Ascending aorta (tissue), 2 donors: Measurements from ENCODE around the gene KCNJ9. TPM values are rescaled to one million over a fixed set of nuclear protein-coding genes. Genes with fewer than 3 reads are reported as not detected.

ENCODE experiments used
- DNase-seq, 2 donors: peaks; one replicate each; pipeline ENCODE4 v3.0.0-alpha.2; 2019; ENCODE audit warnings: low spot score in 2 of 2
- H3K27ac ChIP-seq, 2 donors: fragments of 200-600 bp; sonication (generic); one replicate each; pipeline ENCODE4 v1.5.1; 2016 to 2017; ENCODE audit warnings: mild to moderate bottlenecking in 1 of 2
- H3K27me3 ChIP-seq: fragments of 200-600 bp; sonication (generic); one replicate; pipeline ENCODE4 v1.5.1; 2017
- H3K36me3 ChIP-seq, 2 donors: fragments of 200-600 bp; sonication (generic); one replicate each; pipeline ENCODE4 v1.5.1; 2016
- H3K4me1 ChIP-seq, 2 donors: fragments of 200-600 bp; sonication (generic); one replicate each; pipeline ENCODE4 v1.5.1; 2016 to 2017; ENCODE audit warnings: mild to moderate bottlenecking in 1 of 2
- H3K4me3 ChIP-seq, 2 donors: fragments of 200-600 bp; sonication (generic); one replicate each; pipeline ENCODE4 v1.5.1; 2016 to 2017; ENCODE audit warnings: mild to moderate bottlenecking in 1 of 2
- H3K9me3 ChIP-seq, 2 donors: fragments of 200-600 bp; sonication (generic); one replicate each; pipeline ENCODE4 v1.5.1; 2016
- CTCF ChIP-seq, 3 experiments: fragments of 200-600 bp in 2 of 3; fragments of 450-650 bp in 1 of 3; sonication (generic) in 2 of 3; IDR thresholded peaks; one replicate each; pipeline ENCODE4 v1.5.1; 2016 to 2019; ENCODE audit warnings: antibody characterized with exemption in 3 of 3, mild to moderate bottlenecking in 1 of 3, moderate library complexity in 1 of 3
- intact Hi-C: fragments of 100-400 bp; cut with DNase I; formaldehyde crosslinking; loops from one replicate; pipeline ENCODE4 v1.15.1; 2023
- total RNA-seq: library from RNA; depleted of rRNA; stranded (reverse); fragments of >200 nt; gene quantifications from one replicate; pipeline ENCODE4 v1.1.0, GENCODE V29; 2016

Gene KCNJ9
- total RNA-seq, 1 donor from 2014 or later = 1.2 TPM

DNA sequence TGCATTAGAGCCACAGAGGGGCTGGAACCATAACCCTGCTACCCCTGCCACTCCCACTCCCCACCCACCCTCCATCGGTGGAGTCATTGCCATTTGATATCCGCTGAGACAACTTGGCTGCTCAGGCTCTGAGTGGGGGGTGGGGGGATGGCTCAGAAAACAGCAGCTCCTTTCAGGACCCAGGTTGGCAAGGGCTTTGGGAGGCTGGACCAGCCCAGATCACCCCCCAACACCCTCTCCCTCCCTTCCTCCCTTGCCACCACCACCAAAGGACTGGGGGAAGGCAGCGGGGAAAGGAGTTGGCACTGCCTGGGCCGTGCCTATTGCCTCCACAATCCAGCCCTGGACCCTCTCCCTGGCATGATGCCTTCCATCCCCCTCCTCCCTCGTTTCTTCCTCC lies 13.1 kb upstream of the KCNJ9 start:
- Histone ChIP-seq H3K36me3 (no peaks in the 10 kb centered on the region), H3K4me3 (no peak overlapping the region), H3K9me3 (no peaks in the 10 kb centered on the region), H3K4me1 (peaks cover 0 to 7% of the 10 kb centered on the region in 2 donors), H3K27ac (no peak overlapping the region), H3K27me3 (no peaks in the 10 kb centered on the region)
- no peak for DNase-seq
- no peak for TF ChIP-seq CTCF (IDR thresholded peaks at IDR 0.05)
- intact Hi-C loops = no loop called here

DNA sequence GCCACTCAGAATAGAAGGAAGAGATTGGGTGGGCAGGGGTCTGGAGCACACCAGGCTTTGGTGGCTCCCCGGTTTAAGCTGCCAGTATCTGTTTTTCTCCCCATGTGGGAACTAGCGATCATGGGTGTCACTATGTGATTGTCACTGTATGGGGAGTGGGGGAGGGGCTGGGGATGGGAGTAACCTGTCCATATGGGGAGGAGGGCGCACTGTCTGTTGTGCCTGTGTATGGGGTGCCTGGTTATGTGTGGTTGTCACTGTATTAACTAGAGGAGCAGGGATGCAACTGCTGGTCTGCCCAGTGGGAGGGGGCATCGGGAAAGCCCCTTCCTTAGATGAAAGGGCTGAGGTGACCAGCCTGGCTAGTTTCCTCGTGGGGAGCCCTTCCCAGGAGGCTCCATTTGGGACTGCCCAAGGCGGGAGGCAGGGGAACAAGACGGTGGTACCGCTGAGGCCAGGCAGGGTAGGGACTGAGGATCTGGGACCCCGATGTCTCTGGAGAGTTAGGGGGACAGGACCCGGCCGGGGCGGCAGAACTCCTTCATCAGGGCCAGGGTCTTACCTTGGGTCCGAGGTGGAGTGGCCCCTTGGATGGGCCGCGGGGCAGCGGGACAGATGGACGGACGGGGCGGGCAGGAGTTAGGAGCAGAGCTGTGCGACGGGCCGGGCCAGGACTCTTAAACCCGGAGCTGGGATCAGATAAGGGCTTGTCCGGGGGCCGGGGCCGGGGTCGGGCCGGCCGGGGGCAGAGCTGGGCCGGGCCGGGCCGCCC lies 11.7 kb upstream of the KCNJ9 start, which contains the start of gene KCNJ10:
KCNJ10 (minus strand) TSS at position 701 of the 772 bp plus-strand sequence. CDS start 27,628 bp downstream, outside the sequence.
- Histone ChIP-seq H3K36me3 (no peaks in the 10 kb centered on the region), H3K27me3 (no peaks in the 10 kb centered on the region), H3K4me3 (peak within 1 kb of the TSS; percentile 51 to 67), H3K4me1 (peaks cover 0 to 7% of the 10 kb centered on the region in 2 donors), H3K9me3 (no peaks in the 10 kb centered on the region), H3K27ac (no peak within 1 kb of the TSS)
- DNase-seq = no peak
- no peak for TF ChIP-seq CTCF (IDR thresholded peaks at IDR 0.05)
- intact Hi-C loops = no loop called here

- H3K36me3 ChIP-seq = no peaks in the 10 kb centered on the region
- no peak overlapping the region for H3K27ac ChIP-seq
- H3K9me3 ChIP-seq = no peaks in the 10 kb centered on the region
- H3K4me3 ChIP-seq = peak overlapping the region; percentile 51 to 67
- no peaks in the 10 kb centered on the region for H3K27me3 ChIP-seq
- H3K4me1 ChIP-seq = peaks cover 0 to 7% of the 10 kb centered on the region in 2 donors
- TF ChIP-seq CTCF (IDR thresholded peaks at IDR 0.05) = no peak
- peak; percentile 41 to 88 for DNase-seq
- intact Hi-C loops = no loop called here
These were observed 10.8 kb upstream of the KCNJ9 start for GRCh38 chr1:160070243-160071163.

DNA sequence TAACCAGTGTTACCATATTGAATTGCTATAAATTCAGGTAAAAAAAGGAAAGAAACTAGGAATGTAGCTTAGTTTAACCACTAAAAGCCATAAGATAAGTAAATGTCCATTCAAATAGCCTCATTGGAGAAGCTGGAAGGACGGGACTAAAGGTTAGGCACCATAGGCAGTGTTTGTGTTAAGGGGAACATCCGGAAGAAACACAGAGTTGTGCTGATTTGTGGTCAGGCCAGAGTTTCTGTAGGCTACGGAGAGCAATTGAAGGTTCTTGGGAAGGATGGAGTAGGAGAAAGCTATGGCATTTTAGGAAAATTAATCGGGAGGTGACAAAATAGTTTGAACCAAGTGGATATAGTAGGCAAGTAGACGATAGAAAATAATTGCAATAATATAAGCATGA lies 10.0 kb upstream of the KCNJ9 start:
- DNase-seq = no peak
- no peaks in the 10 kb centered on the region for H3K27me3 ChIP-seq
- H3K4me1 ChIP-seq = peaks cover 0 to 7% of the 10 kb centered on the region in 2 donors
- H3K27ac ChIP-seq = no peak overlapping the region
- TF ChIP-seq CTCF (IDR thresholded peaks at IDR 0.05) = no peak
- H3K9me3 ChIP-seq = no peaks in the 10 kb centered on the region
- no peaks in the 10 kb centered on the region for H3K36me3 ChIP-seq
- intact Hi-C loops = no loop called here
- H3K4me3 ChIP-seq = no peak overlapping the region

DNA sequence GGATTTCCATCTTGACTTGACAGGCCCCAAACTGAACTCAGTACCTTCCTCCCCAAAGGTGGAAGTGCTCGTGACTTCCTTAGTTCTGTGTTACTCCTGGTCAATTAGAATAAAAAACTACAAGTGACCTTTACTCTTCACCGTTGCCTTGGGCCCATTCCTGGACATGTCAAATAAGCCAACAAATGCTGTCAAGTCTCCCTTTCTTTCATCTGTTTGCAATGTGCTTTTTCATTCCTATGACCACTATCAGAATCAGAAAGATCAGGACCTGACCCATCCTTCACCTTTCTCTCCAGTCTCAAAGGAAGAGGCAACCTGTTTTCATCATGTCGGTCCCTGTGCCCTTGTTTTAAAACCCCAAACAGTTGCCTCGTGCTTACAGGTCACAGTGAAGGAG lies 6.5 kb upstream of the KCNJ9 start:
- Histone ChIP-seq H3K27me3 (no peaks in the 10 kb centered on the region), H3K36me3 (no peaks in the 10 kb centered on the region), H3K4me1 (peaks cover 0 to 5% of the 10 kb centered on the region in 2 donors), H3K4me3 (no peak overlapping the region), H3K27ac (no peak overlapping the region), H3K9me3 (no peaks in the 10 kb centered on the region)
- TF ChIP-seq CTCF (IDR thresholded peaks at IDR 0.05) = no peak
- no peak for DNase-seq
- intact Hi-C loops = no loop called here
